Measurements from ENCODE around the gene TRIM59.

- TF ChIP-seq CTCF (IDR thresholded peaks at IDR 0.05) (no peak), POLR2A (IDR thresholded peaks at IDR 0.05) (no peak)
Observed at GRCh38 chr3:160446522-160447056, 3.0 kb downstream of the TRIM59 start.

Data from suprapubic skin (tissue), 3 donors.